Mesendoderm (in vitro differentiated cells): ENCODE results near the gene LETM1.

Experiments
- DNase-seq: peaks from one replicate; pipeline ENCODE4 v3.0.0; 2013
- H2AK5ac ChIP-seq: 2 replicates; pipeline ENCODE4 v1.6.1; 2013; ENCODE audit warnings: low read length, inconsistent platforms
- H2BK120ac ChIP-seq: 2 replicates; pipeline ENCODE4 v1.6.1; 2013; ENCODE audit warnings: low read depth, mild to moderate bottlenecking, low read length, moderate library complexity, mixed read lengths
- H2BK15ac ChIP-seq: replicated peaks from 2 replicates; pipeline ENCODE4 v1.6.1; 2013; ENCODE audit warnings: low read depth, mild to moderate bottlenecking, moderate library complexity
- H2BK5ac ChIP-seq: 2 replicates; pipeline ENCODE4 v1.6.1; 2013; ENCODE audit warnings: low read length, inconsistent platforms
- H3K18ac ChIP-seq: 2 replicates; pipeline ENCODE4 v1.6.1; 2013; ENCODE audit warnings: mild to moderate bottlenecking, low read length, mixed read lengths
- H3K23ac ChIP-seq: one replicate; pipeline ENCODE4 v1.6.1; 2013; ENCODE audit warnings: low read length
- H3K27ac ChIP-seq: 2 replicates; pipeline ENCODE4 v1.5.1; 2013; ENCODE audit warnings: low read depth, mild to moderate bottlenecking, inconsistent platforms, low read length, moderate library complexity
- H3K27me3 ChIP-seq: 2 replicates; pipeline ENCODE4 v1.6.1; 2013; ENCODE audit warnings: low read length, control low read depth, mild to moderate bottlenecking, inconsistent platforms; ENCODE audit not compliant: insufficient read depth, poor library complexity
- H3K36me3 ChIP-seq: 2 replicates; pipeline ENCODE4 v1.6.1; 2013; ENCODE audit warnings: low read length, inconsistent platforms; ENCODE audit not compliant: control insufficient read depth, insufficient read depth
- H3K4ac ChIP-seq: one replicate; pipeline ENCODE4 v1.6.1; 2013; ENCODE audit warnings: low read depth, mild to moderate bottlenecking, low read length, moderate library complexity
- H3K4me1 ChIP-seq: 2 replicates; pipeline ENCODE4 v1.6.1; 2013; ENCODE audit warnings: low read depth, low read length, inconsistent platforms; ENCODE audit not compliant: control insufficient read depth
- H3K4me2 ChIP-seq: 2 replicates; pipeline ENCODE4 v1.6.1; 2013; ENCODE audit warnings: low read length
- H3K4me3 ChIP-seq: 2 replicates; pipeline ENCODE4 v1.5.1; 2013; ENCODE audit warnings: mild to moderate bottlenecking, low read length
- H3K56ac ChIP-seq: one replicate; pipeline ENCODE4 v1.6.1; 2013; ENCODE audit warnings: low read length
- H3K79me1 ChIP-seq: 2 replicates; pipeline ENCODE4 v1.6.1; 2013; ENCODE audit warnings: low read length, inconsistent platforms
- H3K79me2 ChIP-seq: 2 replicates; pipeline ENCODE4 v1.6.1; 2013; ENCODE audit warnings: mild to moderate bottlenecking, low read length; ENCODE audit not compliant: control insufficient read depth, insufficient read depth
- H3K9ac ChIP-seq: 2 replicates; pipeline ENCODE4 v1.6.1; 2013; ENCODE audit warnings: low read length, inconsistent platforms
- H4K5ac ChIP-seq: one replicate; pipeline ENCODE4 v1.6.1; 2013; ENCODE audit warnings: low read length
- H4K8ac ChIP-seq: one replicate; pipeline ENCODE4 v1.6.1; 2013; ENCODE audit warnings: low read depth, mild to moderate bottlenecking, control low read depth, low read length, moderate library complexity
- WGBS: extraction: QIAGEN DNeasy Blood & Tissue Kit; methylation state at CpG from one replicate; pipeline ENCODE4 v1.1.7; 2013; ENCODE audit warnings: low lambda C conversion rate, missing lambda C conversion rate; ENCODE audit not compliant: insufficient coverage; ENCODE audit errors: extremely low coverage; 5-methylcytosine and 5-hydroxymethylcytosine counted together

Gene LETM1

GRCh38 chr4:1862961-1863296 lies 7.0 kb upstream of the LETM1 start:
- Histone ChIP-seq H3K4me2 (no peak overlapping the region), H3K4me3 (no peak overlapping the region), H3K56ac (peak overlapping the region; percentile 62), H2BK120ac (no peak overlapping the region), H3K79me1 (no peaks in the 10 kb centered on the region), H2AK5ac (no peak overlapping the region), H2BK5ac (no peak overlapping the region), H3K4ac (no peak overlapping the region), H3K23ac (no peak overlapping the region), H4K8ac (no peak overlapping the region), H3K27ac (no peak overlapping the region), H4K5ac (no peak overlapping the region), H3K18ac (no peak overlapping the region), H3K79me2 (no peaks in the 10 kb centered on the region), H3K27me3 (peaks cover 30% of the 10 kb centered on the region), H2BK15ac (no peak overlapping the region), H3K9ac (peak overlapping the region; percentile 30), H3K4me1 (no peaks in the 10 kb centered on the region), H3K36me3 (no peaks in the 10 kb centered on the region)
- DNase-seq: no peak
- WGBS: no CpG with 5 or more reads among the region's 14 CpGs

- no peak overlapping the region for H2AK5ac ChIP-seq
- no peaks in the 10 kb centered on the region for H3K36me3 ChIP-seq
- H4K5ac ChIP-seq: no peak overlapping the region
- H3K27me3 ChIP-seq: peaks cover 28% of the 10 kb centered on the region
- H3K4me3 ChIP-seq: no peak overlapping the region
- H3K18ac ChIP-seq: no peak overlapping the region
- H4K8ac ChIP-seq: no peak overlapping the region
- H3K4ac ChIP-seq: no peak overlapping the region
- H2BK120ac ChIP-seq: no peak overlapping the region
- H2BK15ac ChIP-seq: no peak overlapping the region
- H3K79me2 ChIP-seq: no peaks in the 10 kb centered on the region
- no CpG with 5 or more reads among the region's 45 CpGs for WGBS
- no peak overlapping the region for H3K4me2 ChIP-seq
- H3K79me1 ChIP-seq: no peaks in the 10 kb centered on the region
- H3K27ac ChIP-seq: no peak overlapping the region
- peak overlapping the region; percentile 41 for H3K9ac ChIP-seq
- DNase-seq: no peak
- no peaks in the 10 kb centered on the region for H3K4me1 ChIP-seq
- no peak overlapping the region for H3K23ac ChIP-seq
- H3K56ac ChIP-seq: peak overlapping the region; percentile 70
- no peak overlapping the region for H2BK5ac ChIP-seq
Observed at GRCh38 chr4:1862055-1862911, 6.3 kb upstream of the LETM1 start.

GRCh38 chr4:1859389-1859753 lies 3.4 kb upstream of the LETM1 start:
- Histone ChIP-seq H3K4me1 (no peaks in the 10 kb centered on the region), H3K56ac (no peak overlapping the region), H3K9ac (no peak overlapping the region), H3K27ac (no peak overlapping the region), H3K79me2 (peaks cover 4% of the 10 kb centered on the region), H2BK5ac (no peak overlapping the region), H3K36me3 (no peaks in the 10 kb centered on the region), H4K5ac (no peak overlapping the region), H2BK15ac (no peak overlapping the region), H2AK5ac (no peak overlapping the region), H3K27me3 (peaks cover 16% of the 10 kb centered on the region), H4K8ac (no peak overlapping the region), H3K4me2 (no peak overlapping the region), H2BK120ac (no peak overlapping the region), H3K79me1 (peaks cover 3% of the 10 kb centered on the region), H3K18ac (no peak overlapping the region), H3K4me3 (no peak overlapping the region), H3K4ac (no peak overlapping the region), H3K23ac (no peak overlapping the region)
- WGBS: no CpG with 5 or more reads among the region's 1 CpG
- DNase-seq: no peak

- Histone ChIP-seq H3K79me2 (peaks cover 12% of the 10 kb centered on the region), H3K27me3 (peaks cover 10% of the 10 kb centered on the region)
- WGBS: no CpG with 5 or more reads among the region's 5 CpGs
Observed at GRCh38 chr4:1857931-1858330, 2.0 kb upstream of the LETM1 start.

GRCh38 chr4:1856943-1857699 lies 1.2 kb upstream of the LETM1 start:
- peaks cover 2% of the 10 kb centered on the region for H3K4me1 ChIP-seq
- H4K5ac ChIP-seq: no peak overlapping the region
- H2BK120ac ChIP-seq: no peak overlapping the region
- H3K4me3 ChIP-seq: peak overlapping the region; percentile 34
- H3K79me1 ChIP-seq: peaks cover 14% of the 10 kb centered on the region
- peak overlapping the region; percentile 41 for H3K18ac ChIP-seq
- no peak overlapping the region for H4K8ac ChIP-seq
- no peak overlapping the region for H2BK15ac ChIP-seq
- H3K27me3 ChIP-seq: peaks cover 9% of the 10 kb centered on the region
- H3K4me2 ChIP-seq: peak overlapping the region; percentile 84
- H3K9ac ChIP-seq: peak overlapping the region; percentile 93
- no peaks in the 10 kb centered on the region for H3K36me3 ChIP-seq
- H2BK5ac ChIP-seq: no peak overlapping the region
- H3K27ac ChIP-seq: no peak overlapping the region
- DNase-seq: no peak
- no peak overlapping the region for H3K4ac ChIP-seq
- peak overlapping the region; percentile 80 for H3K56ac ChIP-seq
- no CpG with 5 or more reads among the region's 32 CpGs for WGBS
- H2AK5ac ChIP-seq: no peak overlapping the region
- peak overlapping the region; percentile 76 for H3K23ac ChIP-seq
- H3K79me2 ChIP-seq: peaks cover 18% of the 10 kb centered on the region

More at GRCh38 chr4:1857931-1858330, 2.0 kb upstream of the LETM1 start:
- Histone ChIP-seq H3K18ac (no peak overlapping the region), H3K36me3 (no peaks in the 10 kb centered on the region), H2AK5ac (no peak overlapping the region), H2BK5ac (no peak overlapping the region), H3K4ac (no peak overlapping the region), H3K4me3 (no peak overlapping the region), H2BK15ac (no peak overlapping the region), H3K56ac (no peak overlapping the region), H3K4me1 (no peaks in the 10 kb centered on the region), H3K9ac (no peak overlapping the region), H4K8ac (no peak overlapping the region), H4K5ac (no peak overlapping the region), H3K27ac (no peak overlapping the region), H2BK120ac (no peak overlapping the region), H3K23ac (no peak overlapping the region), H3K79me1 (peaks cover 8% of the 10 kb centered on the region), H3K4me2 (no peak overlapping the region)
- DNase-seq: no peak
